Activated CD4-positive, alpha-beta T cell treated with anti-CD3 and anti-CD28 coated beads, Interleukin-2, amount 50 U/mL, for 24 hours (primary cell): ENCODE data around the gene ARPIN.

Experiments
- DNase-seq, 2 donors: peaks; one replicate each; pipeline ENCODE4 v3.0.0-alpha.2; 2020; ENCODE audit warnings: low read depth in 1 of 2, low spot score in 1 of 2

ARPIN gene

GRCh38 chr15:89845305-89845893 lies 67.4 kb downstream of the ARPIN start:
- no peak for DNase-seq
